Mucosa of descending colon (tissue), 3 donors: Measurements from ENCODE around the gene PIP4K2A. TPM values are rescaled to one million over a fixed set of nuclear protein-coding genes. Genes with fewer than 3 reads are reported as not detected.

Experiments
- ATAC-seq: fragments of 200-7000 bp; cut with Tn5 transposase; one replicate; pipeline ENCODE4 v1.9.1; 2020; ENCODE audit warnings: mild to moderate bottlenecking, moderate library complexity
- DNase-seq, 3 donors: peaks; one replicate each; pipeline ENCODE4 v3.0.0-alpha.2; 2020
- H3K36me3 ChIP-seq: fragments of 200-600 bp; one replicate; pipeline ENCODE4 v1.8.0; 2021; ENCODE audit warnings: low read depth, mild to moderate bottlenecking
- H3K4me1 ChIP-seq: fragments of 200-600 bp; one replicate; pipeline ENCODE4 v1.8.0; 2021; ENCODE audit warnings: low read depth, mild to moderate bottlenecking
- H3K4me3 ChIP-seq: fragments of 200-600 bp; one replicate; pipeline ENCODE4 v1.8.0; 2021; ENCODE audit warnings: mild to moderate bottlenecking
- H3K9me3 ChIP-seq: fragments of 200-600 bp; one replicate; pipeline ENCODE4 v1.8.0; 2021; ENCODE audit warnings: mild to moderate bottlenecking
- CTCF ChIP-seq: fragments of 200-600 bp; IDR thresholded peaks from one replicate; pipeline ENCODE4 v1.8.0; 2022; ENCODE audit warnings: antibody characterized with exemption, mild to moderate bottlenecking
- intact Hi-C, 2 donors: fragments of 100-400 bp; cut with DNase I in 1 of 2; cut with micrococcal nuclease in 1 of 2; formaldehyde crosslinking; loops; one replicate each; pipeline versions ENCODE4 v1.11.0 to v1.11.1; 2022; cut with DNase I, micrococcal nuclease
- total RNA-seq, 3 donors: library from RNA; stranded (reverse); fragmentation: NEBNext Ultra II Directional in 2 of 3; extraction: Animal tissue kit (Norgen Biotek cat#: 25700) in 2 of 3; gene quantifications; one replicate each; pipeline versions ENCODE4 v1.2.1 to v1.2.4, GENCODE V29; 2021 to 2023
- donor health status: DM: no; HTN: no; CAD: no; lungs with moderate emphysema.
- donor health status: DM: no; HTN: no; CAD: no.
- donor health status: DM: no; HTN: yes; CAD: no.

Gene PIP4K2A
- total RNA-seq, 3 donors from 2014 or later: 17.2 to 29.4 (median 21.2) TPM

- Histone ChIP-seq H3K4me3 (no peak overlapping the region), H3K4me1 (no peaks in the 10 kb centered on the region), H3K9me3 (no peaks in the 10 kb centered on the region), H3K36me3 (no peaks in the 10 kb centered on the region)
- TF ChIP-seq CTCF: no peak
- ATAC-seq (no peak), DNase-seq (no peak)
- intact Hi-C loops: loop anchor here in 1 of 2 donors (10.0 kb wide), 1 partner anchor 415 kb away; no protein-coding TSS in a partner anchor
Observed at GRCh38 chr10:22579826-22580225, 134.6 kb downstream of the PIP4K2A start.

GRCh38 chr10:22573820-22574569, 140.4 kb downstream of the PIP4K2A start:
- H3K4me3 ChIP-seq: no peak overlapping the region
- no peaks in the 10 kb centered on the region for H3K4me1 ChIP-seq
- no peaks in the 10 kb centered on the region for H3K9me3 ChIP-seq
- DNase-seq (peak in 1 of 3 donors; percentile 31), ATAC-seq (no peak)
- intact Hi-C loops: loop anchor here in 1 of 2 donors (10.0 kb wide), 1 partner anchor 421 kb away; no protein-coding TSS in a partner anchor
- TF ChIP-seq CTCF: no peak
- no peaks in the 10 kb centered on the region for H3K36me3 ChIP-seq

GRCh38 chr10:22570733-22571430, 143.5 kb downstream of the PIP4K2A start:
- no peak for TF ChIP-seq CTCF
- DNase-seq: no peak
- intact Hi-C loops: loop anchor here in 1 of 2 donors (10.0 kb wide), 1 partner anchor 424 kb away; no protein-coding TSS in a partner anchor

GRCh38 chr10:22570234-22570633, 144.1 kb downstream of the PIP4K2A start:
- TF ChIP-seq CTCF: no peak
- no peaks in the 10 kb centered on the region for H3K36me3 ChIP-seq
- no peak for ATAC-seq

More at GRCh38 chr10:22570733-22571430, 143.5 kb downstream of the PIP4K2A start:
- H3K9me3 ChIP-seq: no peaks in the 10 kb centered on the region
- no peak overlapping the region for H3K4me3 ChIP-seq
- H3K36me3 ChIP-seq: no peaks in the 10 kb centered on the region
- peak; percentile 40 for ATAC-seq
- H3K4me1 ChIP-seq: no peaks in the 10 kb centered on the region

GRCh38 chr10:22568928-22569327, 145.4 kb downstream of the PIP4K2A start:
- intact Hi-C loops: no loop called here
- Histone ChIP-seq H3K9me3 (no peaks in the 10 kb centered on the region), H3K4me3 (no peak overlapping the region), H3K36me3 (no peaks in the 10 kb centered on the region), H3K4me1 (no peaks in the 10 kb centered on the region)
- no peak for TF ChIP-seq CTCF
- DNase-seq (no peak), ATAC-seq (no peak)

More at GRCh38 chr10:22570234-22570633, 144.1 kb downstream of the PIP4K2A start:
- DNase-seq: no peak
- no peaks in the 10 kb centered on the region for H3K4me1 ChIP-seq
- intact Hi-C loops: loop anchor here in 1 of 2 donors (10.0 kb wide), 1 partner anchor 425 kb away; no protein-coding TSS in a partner anchor
- H3K9me3 ChIP-seq: no peaks in the 10 kb centered on the region
- H3K4me3 ChIP-seq: no peak overlapping the region
